Stimulated activated CD8-positive, alpha-beta memory T cell treated with anti-CD3 and anti-CD28 coated beads, Interleukin-4, amount 100 ng/mL, for 24 hours (primary cell): ENCODE results near the gene CCL7.
A peak's percentile ranks its signal among the peaks of the same experiment; 100 is the strongest.

Experiments used
- DNase-seq: peaks from one replicate; pipeline ENCODE4 v3.0.0-alpha.2; 2020; ENCODE audit warnings: low read depth

Gene CCL7

GRCh38 chr17:34287875-34288274, 17.9 kb downstream of the CCL7 start:
- no peak for DNase-seq

GRCh38 chr17:34290586-34290985, 20.6 kb downstream of the CCL7 start:
- DNase-seq, result no peak

- DNase-seq, result no peak
Measured at GRCh38 chr17:34291721-34292348, 21.8 kb downstream of the CCL7 start.

GRCh38 chr17:34299027-34299426, 29.0 kb downstream of the CCL7 start:
- no peak for DNase-seq

DNA sequence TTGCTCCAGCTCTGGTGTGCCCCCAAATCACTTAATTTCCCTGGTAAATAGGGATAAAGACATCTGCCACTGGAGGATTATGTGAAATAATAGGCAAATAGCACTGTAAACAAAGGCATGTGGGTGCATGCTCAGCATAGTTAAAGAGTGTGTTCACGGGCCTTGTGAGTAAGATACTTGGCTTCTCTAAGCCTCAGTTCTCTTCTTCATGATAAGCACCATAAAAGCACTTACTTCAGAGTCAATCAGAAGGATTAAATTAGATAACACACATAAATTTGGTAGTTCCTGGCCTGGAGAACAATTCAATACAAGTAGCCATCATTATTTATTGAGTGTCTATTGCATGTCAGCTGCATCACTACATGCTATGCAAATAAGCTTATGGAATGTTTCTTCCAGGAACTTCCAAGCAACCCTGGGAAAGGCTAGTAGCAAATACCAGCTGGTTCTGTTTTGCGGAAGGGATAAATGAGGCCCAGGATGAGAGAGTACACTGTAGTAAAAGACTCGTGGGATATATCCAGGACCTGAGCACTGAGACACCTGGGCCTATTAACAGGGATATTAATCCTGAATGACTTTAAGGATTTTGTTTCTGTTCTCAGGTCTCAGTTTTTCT, 30.0 kb downstream of the CCL7 start:
- DNase-seq, result no peak

GRCh38 chr17:34300652-34301370, 30.8 kb downstream of the CCL7 start:
- DNase-seq, result no peak

DNA sequence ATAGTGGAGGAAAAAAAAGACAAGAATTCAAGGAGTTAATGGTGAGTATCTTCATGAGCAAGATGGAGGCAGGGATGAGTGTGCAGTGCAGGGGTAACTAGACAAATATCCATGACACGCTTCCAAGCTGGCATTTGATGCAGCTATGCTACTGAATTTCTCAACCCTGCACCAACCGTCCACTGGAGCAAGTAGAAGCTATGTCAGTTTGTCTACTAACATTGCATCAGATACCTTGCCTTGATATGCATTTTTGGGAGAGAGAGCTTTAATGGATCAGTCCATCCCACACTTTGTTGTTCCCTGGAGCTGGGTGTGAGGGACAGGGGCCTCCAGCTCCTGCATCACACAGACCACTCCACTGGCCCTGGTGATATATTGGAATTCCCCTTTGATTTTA, 32.0 kb downstream of the CCL7 start:
- DNase-seq, result no peak

DNA sequence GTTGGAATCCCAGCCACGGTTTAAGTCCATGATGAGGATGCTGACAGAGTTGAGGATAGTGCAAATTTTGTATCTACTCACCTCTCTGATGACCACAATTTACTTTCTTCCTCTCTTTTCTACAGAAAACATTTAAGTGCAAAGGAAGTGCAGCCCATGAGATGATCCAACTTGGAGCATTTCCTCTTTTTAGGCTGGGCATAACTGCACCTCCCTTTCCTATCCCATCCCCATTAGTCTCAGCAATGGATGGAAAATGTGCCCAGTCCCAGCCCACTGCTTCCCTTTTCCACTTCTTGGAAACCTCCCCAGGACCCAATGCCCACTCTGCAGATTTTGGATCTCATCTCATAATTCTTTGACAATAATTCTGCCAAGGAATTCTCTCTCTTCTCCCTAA, 32.6 kb downstream of the CCL7 start:
- DNase-seq, result no peak

DNA sequence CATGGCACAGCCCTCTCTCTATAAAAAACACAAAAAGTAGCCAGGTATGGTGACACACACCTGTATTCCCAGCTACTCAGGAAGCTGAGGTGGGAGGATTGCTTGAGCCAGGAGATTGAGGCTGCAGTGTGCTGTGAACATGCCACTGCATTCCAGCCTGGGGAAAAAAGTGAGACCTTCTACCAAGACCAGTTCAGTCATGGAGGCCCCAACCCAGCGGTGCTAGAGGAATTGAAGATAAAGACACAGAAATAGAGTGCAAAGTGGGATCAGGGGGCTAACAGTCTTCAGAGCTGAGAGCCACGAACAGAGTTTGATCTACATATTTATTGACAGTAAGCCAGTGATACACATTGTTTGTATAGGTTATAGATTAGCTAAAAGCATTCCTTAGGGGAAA, 33.6 kb downstream of the CCL7 start:
- no peak for DNase-seq

DNA sequence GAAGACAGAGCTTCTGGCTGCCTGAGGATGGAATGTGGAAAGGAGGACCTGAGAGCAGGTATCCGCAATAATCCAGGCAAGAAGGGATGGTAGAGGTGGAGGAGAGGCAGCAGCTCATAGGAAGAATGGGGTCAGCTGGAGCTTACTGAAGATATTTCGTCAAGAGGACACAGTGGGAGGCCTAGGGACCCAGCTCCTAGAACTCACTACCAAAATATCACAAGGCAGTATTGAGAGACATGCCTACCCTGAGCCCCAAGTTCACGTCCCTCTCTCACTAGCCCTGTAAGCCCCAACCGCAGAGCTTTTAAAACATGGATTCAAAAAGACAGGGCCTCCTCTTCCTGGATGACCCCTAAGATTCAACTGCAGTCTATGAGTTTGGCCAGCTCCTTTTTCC, 35.0 kb downstream of the CCL7 start:
- no peak for DNase-seq

DNA sequence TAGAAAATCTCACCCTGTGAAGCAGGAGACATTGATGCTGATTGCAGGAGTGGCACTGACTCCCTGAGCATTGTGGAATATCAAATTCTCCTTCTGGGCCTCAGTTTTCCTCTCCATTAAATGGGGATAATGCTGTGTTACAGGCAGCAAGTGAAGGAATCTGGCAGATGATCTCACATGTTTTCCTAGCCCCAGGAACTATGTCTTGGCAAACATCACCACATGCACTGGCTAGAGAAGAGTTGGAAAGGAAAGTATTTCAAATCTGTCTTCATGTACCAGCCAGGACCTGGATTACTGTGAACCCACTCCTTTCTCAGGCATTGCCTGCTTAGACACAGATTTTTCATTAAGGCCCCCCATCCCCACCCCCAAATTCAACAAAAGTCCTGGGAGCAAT, 35.6 kb downstream of the CCL7 start:
- no peak for DNase-seq

- no peak for DNase-seq
Measured at GRCh38 chr17:34306466-34306865, 36.4 kb downstream of the CCL7 start.

GRCh38 chr17:34307110-34307509, 37.1 kb downstream of the CCL7 start:
- DNase-seq, result no peak

- no peak for DNase-seq
Measured at GRCh38 chr17:34308371-34308770, 38.4 kb downstream of the CCL7 start.

GRCh38 chr17:34311291-34311690, 41.3 kb downstream of the CCL7 start:
- no peak for DNase-seq

DNA sequence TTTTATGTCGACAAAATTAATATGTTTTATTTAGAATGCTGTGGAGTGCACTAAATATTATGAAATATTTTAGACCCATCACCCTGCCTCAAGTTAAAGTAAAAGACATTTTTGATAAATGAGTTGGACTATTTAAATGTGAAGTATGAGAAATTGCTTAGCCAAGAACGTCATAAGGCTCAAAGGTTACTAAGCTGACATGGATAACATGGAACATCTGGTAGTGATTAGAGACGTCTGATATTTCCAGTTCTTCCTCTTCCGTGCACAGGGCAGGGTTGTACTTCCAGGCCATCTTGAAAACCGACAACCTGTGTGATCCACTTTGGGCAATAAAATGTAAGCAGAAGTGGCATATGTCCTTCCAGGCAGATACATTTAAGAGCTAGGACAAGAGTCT, 42.1 kb downstream of the CCL7 start:
- no peak for DNase-seq

GRCh38 chr17:34313164-34313563, 43.1 kb downstream of the CCL7 start:
- DNase-seq, result no peak

GRCh38 chr17:34314279-34314678, 44.3 kb downstream of the CCL7 start:
- DNase-seq, result no peak

GRCh38 chr17:34318474-34318873, 48.5 kb downstream of the CCL7 start:
- peak; percentile 9 for DNase-seq

DNA sequence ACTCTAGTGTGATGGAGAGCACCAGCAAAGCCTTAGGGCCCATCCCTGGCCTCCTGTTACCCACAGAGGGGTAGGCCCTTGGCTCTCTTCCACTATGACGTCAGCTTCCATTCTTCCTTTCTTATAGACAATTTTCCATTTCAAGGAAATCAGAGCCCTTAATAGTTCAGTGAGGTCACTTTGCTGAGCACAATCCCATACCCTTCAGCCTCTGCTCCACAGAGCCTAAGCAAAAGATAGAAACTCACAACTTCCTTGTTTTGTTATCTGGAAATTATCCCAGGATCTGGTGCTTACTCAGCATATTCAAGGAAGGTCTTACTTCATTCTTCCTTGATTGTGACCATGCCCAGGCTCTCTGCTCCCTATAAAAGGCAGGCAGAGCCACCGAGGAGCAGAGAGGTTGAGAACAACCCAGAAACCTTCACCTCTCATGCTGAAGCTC, 49.0 kb downstream of the CCL7 start, which contains the start of gene CCL8:
Gene CCL8 (plus strand): TSS at position 397 of the 445 bp plus-strand sequence. CDS start 67 bp downstream, outside the sequence.
- DNase-seq, result no peak
